Transverse colon (tissue), 4 donors: ENCODE measurements around the gene HAUS3.

Source experiments
- EP300 ChIP-seq: sonication (generic); formaldehyde crosslinking; IDR thresholded peaks from one replicate; pipeline ENCODE4 v1.6.1; 2017; ENCODE audit warnings: antibody characterized with exemption, low read depth
- POLR2A ChIP-seq: fragments of 450-650 bp; IDR thresholded peaks from one replicate; pipeline ENCODE4 v1.6.1; 2016; ENCODE audit warnings: antibody characterized with exemption, mild to moderate bottlenecking, moderate library complexity
- POLR2AphosphoS5 ChIP-seq, 3 donors: sonication (generic); formaldehyde crosslinking; IDR thresholded peaks; one replicate each; pipeline ENCODE4 v1.6.1; 2016; ENCODE audit warnings: antibody characterized with exemption in 3 of 3
- TF ChIP-seq, protein P1 (sequence below), 5 experiments: fragments of 200-600 bp in 3 of 5; fragments of 450-650 bp in 2 of 5; sonication (generic) in 3 of 5; IDR thresholded peaks; 1 replicate in 2 of 5; 2 replicates in 3 of 5; pipeline ENCODE4 v1.5.1; 2016 to 2017; ENCODE audit warnings: antibody characterized with exemption in 5 of 5, inconsistent platforms in 3 of 5, mild to moderate bottlenecking in 2 of 5, moderate library complexity in 1 of 5

DNA sequence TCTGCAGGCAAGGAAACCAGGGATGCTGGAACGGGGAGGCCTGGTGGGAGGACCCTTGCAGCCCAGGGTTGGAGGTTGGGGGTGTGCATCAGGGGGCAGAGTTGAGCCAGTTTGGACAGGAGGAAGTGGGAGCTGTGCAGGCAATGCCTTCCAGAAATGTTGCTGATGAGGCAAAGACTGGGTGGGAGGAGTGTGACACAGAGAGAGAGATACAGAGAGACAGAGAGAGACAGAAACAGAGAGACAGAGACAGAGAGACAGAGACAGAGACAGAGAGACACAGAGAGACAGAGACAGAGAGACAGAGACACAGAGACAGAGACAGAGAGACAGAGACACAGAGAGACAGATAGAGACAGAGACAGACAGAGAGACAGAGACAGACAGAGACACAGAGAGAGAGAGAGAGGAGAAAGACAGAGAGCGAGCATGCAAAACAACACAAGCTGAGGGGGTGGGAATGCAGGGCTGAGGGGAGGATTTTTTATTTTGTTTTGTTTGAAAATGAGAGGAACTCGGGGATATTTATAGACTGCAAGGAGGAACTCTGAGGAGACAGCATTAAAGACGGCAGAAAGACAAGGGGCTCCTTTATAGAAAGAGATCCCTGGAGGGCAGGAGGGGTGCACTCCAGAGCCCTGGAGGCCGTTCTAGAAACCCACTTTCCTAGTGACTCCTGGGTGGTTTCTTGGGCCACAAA lies 1.9 kb upstream of the HAUS3 start:
- TF ChIP-seq, protein P1, sequence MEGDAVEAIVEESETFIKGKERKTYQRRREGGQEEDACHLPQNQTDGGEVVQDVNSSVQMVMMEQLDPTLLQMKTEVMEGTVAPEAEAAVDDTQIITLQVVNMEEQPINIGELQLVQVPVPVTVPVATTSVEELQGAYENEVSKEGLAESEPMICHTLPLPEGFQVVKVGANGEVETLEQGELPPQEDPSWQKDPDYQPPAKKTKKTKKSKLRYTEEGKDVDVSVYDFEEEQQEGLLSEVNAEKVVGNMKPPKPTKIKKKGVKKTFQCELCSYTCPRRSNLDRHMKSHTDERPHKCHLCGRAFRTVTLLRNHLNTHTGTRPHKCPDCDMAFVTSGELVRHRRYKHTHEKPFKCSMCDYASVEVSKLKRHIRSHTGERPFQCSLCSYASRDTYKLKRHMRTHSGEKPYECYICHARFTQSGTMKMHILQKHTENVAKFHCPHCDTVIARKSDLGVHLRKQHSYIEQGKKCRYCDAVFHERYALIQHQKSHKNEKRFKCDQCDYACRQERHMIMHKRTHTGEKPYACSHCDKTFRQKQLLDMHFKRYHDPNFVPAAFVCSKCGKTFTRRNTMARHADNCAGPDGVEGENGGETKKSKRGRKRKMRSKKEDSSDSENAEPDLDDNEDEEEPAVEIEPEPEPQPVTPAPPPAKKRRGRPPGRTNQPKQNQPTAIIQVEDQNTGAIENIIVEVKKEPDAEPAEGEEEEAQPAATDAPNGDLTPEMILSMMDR (IDR thresholded peaks at IDR 0.05) = peak in 1 of 5 experiments; percentile 9
- TF ChIP-seq POLR2AphosphoS5 (IDR thresholded peaks at IDR 0.05) (no peak), POLR2A (no peak), EP300 (no peak)
